Measurements from ENCODE around the gene NLGN4Y.

- TF ChIP-seq CTCF (IDR thresholded peaks at IDR 0.05) (no peak), EZH2phosphoT487 (IDR thresholded peaks at IDR 0.05) (no peak)
These were observed 269.3 kb downstream of the NLGN4Y start for GRCh38 chrY:14793674-14794073.

All from neural progenitor cell (in vitro differentiated cells).